PC-3 (cell line): ENCODE data around the gene MRPS34. TPM values are rescaled to one million over a fixed set of nuclear protein-coding genes. Genes with fewer than 3 reads are reported as not detected.

Experiments used
- ATAC-seq: fragments of 200-7000 bp; cut with Tn5 transposase; 2 replicates; pipeline ENCODE4 v1.9.1; 2020; ENCODE audit warnings: mild to moderate bottlenecking, moderate library complexity
- BruUV-seq: library from RNA; stranded (reverse); fragments of 400-500 nt; replicated peaks from 2 replicates; lab custom pipeline; 2021; lab: Mats Ljungman, UMichigan
- CTCF ChIA-PET: fragments of 300-600 bp; sonication (Branson Sonifier 250); formaldehyde crosslinking; loops from one replicate; lab custom pipeline; 2022; ENCODE audit warnings: antibody characterized with exemption; lab: Charles Lee
- POLR2A ChIA-PET: fragments of 300-600 bp; sonication (Branson Sonifier 250); formaldehyde crosslinking; loops from one replicate; lab custom pipeline; 2022; ENCODE audit warnings: antibody characterized with exemption; ENCODE audit not compliant: unreplicated experiment; lab: Charles Lee
- DNase-seq: peaks from one replicate; pipeline ENCODE4 v3.0.0-alpha.2; 2015
- H2AFZ ChIP-seq: fragments of 300-600 bp; sonication (generic); 2 replicates; pipeline ENCODE4 v1.6.0; 2016; ENCODE audit warnings: antibody characterized with exemption, low read length
- H3F3A ChIP-seq: fragments of 300-600 bp; sonication (generic); one replicate; pipeline ENCODE4 v1.6.0; 2017; ENCODE audit warnings: antibody characterized with exemption, low read length, control low read depth, mild to moderate bottlenecking; ENCODE audit not compliant: unreplicated experiment
- H3K27ac ChIP-seq: fragments of 300-600 bp; sonication (generic); 2 replicates; pipeline ENCODE4 v1.5.1; 2016; ENCODE audit warnings: mild to moderate bottlenecking, low read length
- H3K27me3 ChIP-seq: fragments of 300-600 bp; sonication (generic); 2 replicates; pipeline ENCODE4 v1.6.1; 2016; ENCODE audit warnings: low read length, mixed read lengths
- H3K36me3 ChIP-seq: fragments of 300-600 bp; sonication (generic); 2 replicates; pipeline ENCODE4 v1.6.1; 2016; ENCODE audit warnings: low read depth, mixed run types, low read length, mixed read lengths
- H3K4me1 ChIP-seq: fragments of 300-600 bp; sonication (generic); 2 replicates; pipeline ENCODE4 v1.5.1; 2016; ENCODE audit warnings: low read length; ENCODE audit not compliant: insufficient read depth
- H3K4me2 ChIP-seq: fragments of 300-600 bp; sonication (generic); 2 replicates; pipeline ENCODE4 v1.6.0; 2016; ENCODE audit warnings: low read length
- H3K4me3 ChIP-seq: fragments of 300-600 bp; sonication (generic); 2 replicates; pipeline ENCODE4 v1.5.1; 2016; ENCODE audit warnings: mild to moderate bottlenecking, low read length, mixed read lengths
- H3K79me2 ChIP-seq: fragments of 300-600 bp; sonication (generic); 2 replicates; pipeline ENCODE4 v1.6.1; 2017; ENCODE audit warnings: low read length, mixed read lengths
- H3K9ac ChIP-seq: fragments of 300-600 bp; sonication (generic); 2 replicates; pipeline ENCODE4 v1.6.0; 2016; ENCODE audit warnings: mild to moderate bottlenecking, low read length
- H3K9me2 ChIP-seq: fragments of 300-600 bp; sonication (generic); replicated peaks from 2 replicates; pipeline ENCODE4 v1.6.1; 2016; ENCODE audit warnings: mixed run types, low read length, mixed read lengths
- H3K9me3 ChIP-seq: fragments of 300-600 bp; sonication (generic); 2 replicates; pipeline ENCODE4 v1.6.1; 2016; ENCODE audit warnings: low read length, mixed read lengths
- H4K20me1 ChIP-seq: fragments of 300-600 bp; sonication (generic); 2 replicates; pipeline ENCODE4 v1.6.1; 2016; ENCODE audit warnings: low read length, mixed read lengths
- CTCF ChIP-seq: fragments of 300-600 bp; sonication (generic); conservative IDR thresholded peaks from 2 replicates; pipeline ENCODE4 v1.5.1; 2017; ENCODE audit warnings: antibody characterized with exemption, low read depth, mild to moderate bottlenecking, low read length
- EZH2 ChIP-seq: fragments of 300-600 bp; sonication (generic); IDR thresholded peaks from one replicate; pipeline ENCODE4 v1.6.1; 2017; ENCODE audit warnings: antibody characterized with exemption, mild to moderate bottlenecking, low read length; ENCODE audit not compliant: unreplicated experiment
- EZH2phosphoT487 ChIP-seq: fragments of 300-600 bp; sonication (generic); IDR thresholded peaks from 2 replicates; pipeline ENCODE4 v1.6.1; 2018; ENCODE audit warnings: mild to moderate bottlenecking, antibody characterized with exemption, low read length, borderline replicate concordance
- intact Hi-C: fragments of 100-400 bp; cut with micrococcal nuclease; formaldehyde crosslinking; loops from 2 replicates; pipeline ENCODE4 v1.9.0; 2023
- total RNA-seq: library from RNA; depleted of rRNA; stranded (reverse); fragments of >200 nt; gene quantifications from 2 replicates; pipeline ENCODE4 v1.2.3, GENCODE V29; 2014

Gene MRPS34
- total RNA-seq, 1 experiment from 2014 or later: 248 TPM

- H3K79me2 ChIP-seq: peaks cover 6% of the 10 kb centered on the region; the same call in 1 of the 2 replicates
- H3K4me2 ChIP-seq: no peak overlapping the region
- H3K9me2 ChIP-seq: no peaks in the 10 kb centered on the region
- H3K27ac ChIP-seq: no peak overlapping the region
- H3K9me3 ChIP-seq: no peaks in the 10 kb centered on the region
- H3K4me3 ChIP-seq: no peak overlapping the region
- H3K9ac ChIP-seq: no peak overlapping the region
- POLR2A ChIA-PET: no interaction called here
- ATAC-seq (no peak), DNase-seq (no peak)
- H3K36me3 ChIP-seq: no peaks in the 10 kb centered on the region
- intact Hi-C loops: no loop called here
- CTCF ChIA-PET: no interaction called here
- H4K20me1 ChIP-seq: no peaks in the 10 kb centered on the region
- no peaks in the 10 kb centered on the region for H3F3A ChIP-seq
- H3K27me3 ChIP-seq: no peaks in the 10 kb centered on the region
- no peaks in the 10 kb centered on the region for H3K4me1 ChIP-seq
- H2AFZ ChIP-seq: no peak overlapping the region
- TF ChIP-seq EZH2: no peak
- TF ChIP-seq EZH2phosphoT487: no peak
- TF ChIP-seq CTCF: no peak
- no TSS peak for BruUV-seq
Measured at GRCh38 chr16:1729026-1729425, 43.9 kb downstream of the MRPS34 start.

GRCh38 chr16:1727651-1728624 is 45.0 kb downstream of the MRPS34 start:
- Histone ChIP-seq H3K36me3 (no peaks in the 10 kb centered on the region), H3F3A (no peaks in the 10 kb centered on the region), H3K4me3 (no peak overlapping the region), H3K9me2 (no peaks in the 10 kb centered on the region), H2AFZ (no peak overlapping the region), H3K79me2 (peaks cover 17% of the 10 kb centered on the region), H3K27ac (no peak overlapping the region), H4K20me1 (no peaks in the 10 kb centered on the region), H3K27me3 (no peaks in the 10 kb centered on the region), H3K9me3 (no peaks in the 10 kb centered on the region), H3K9ac (no peak overlapping the region), H3K4me2 (no peak overlapping the region), H3K4me1 (peaks cover 6% of the 10 kb centered on the region; the same call in 1 of the 2 replicates)
- DNase-seq: no peak
- CTCF ChIA-PET: no interaction called here
- ATAC-seq: no peak
- TF ChIP-seq EZH2phosphoT487 (no peak), EZH2 (no peak), CTCF (no peak)
- intact Hi-C loops: no loop called here
- no TSS peak for BruUV-seq
- POLR2A ChIA-PET: no interaction called here
